HG03139 (cell line): ENCODE measurements around the gene FBXO33.

Experiments
- ATAC-seq: cut with Tn5 transposase; IDR thresholded peaks from one replicate; pipeline ENCODE4 v1.9.1; 2021; ENCODE audit not compliant: unreplicated experiment

The FBXO33 gene

GRCh38 chr14:39432179-39432618 lies at the start of gene FBXO33:
Gene FBXO33, minus strand, starts transcription at chr14:39432433. Its CDS starts 271 bp downstream, at chr14:39432162.
- ATAC-seq = peak; percentile 79

GRCh38 chr14:39474416-39474911 lies 42.2 kb upstream of the FBXO33 start:
- ATAC-seq = peak; percentile 90

- no peak for ATAC-seq
Observed at GRCh38 chr14:39472078-39472477, 39.8 kb upstream of the FBXO33 start.

- peak; percentile 95 for ATAC-seq
Observed at GRCh38 chr14:39469094-39469710, 37.0 kb upstream of the FBXO33 start.

GRCh38 chr14:39467889-39468524 lies 35.8 kb upstream of the FBXO33 start:
- ATAC-seq = peak; percentile 43

GRCh38 chr14:39459795-39460478 lies 27.7 kb upstream of the FBXO33 start:
- ATAC-seq = no peak

GRCh38 chr14:39456702-39457250 lies 24.5 kb upstream of the FBXO33 start:
- no peak for ATAC-seq

GRCh38 chr14:39454906-39455539 lies 22.8 kb upstream of the FBXO33 start:
- no peak for ATAC-seq

GRCh38 chr14:39452680-39453079 lies 20.4 kb upstream of the FBXO33 start:
- no peak for ATAC-seq

GRCh38 chr14:39451811-39452210 lies 19.6 kb upstream of the FBXO33 start:
- no peak for ATAC-seq

- ATAC-seq = no peak
Observed at GRCh38 chr14:39447175-39447661, 15.0 kb upstream of the FBXO33 start.

GRCh38 chr14:39446131-39446744 lies 14.0 kb upstream of the FBXO33 start:
- peak; percentile 41 for ATAC-seq

- no peak for ATAC-seq
Observed at GRCh38 chr14:39442293-39442692, 10.1 kb upstream of the FBXO33 start.

- ATAC-seq = no peak
Observed at GRCh38 chr14:39441805-39442204, 9.6 kb upstream of the FBXO33 start.

GRCh38 chr14:39440975-39441374 lies 8.7 kb upstream of the FBXO33 start:
- ATAC-seq = no peak

GRCh38 chr14:39435241-39435640 lies 3.0 kb upstream of the FBXO33 start:
- ATAC-seq = no peak

GRCh38 chr14:39434401-39434800 lies 2.2 kb upstream of the FBXO33 start:
- no peak for ATAC-seq

- ATAC-seq = no peak
Observed at GRCh38 chr14:39433452-39433813, 1.2 kb upstream of the FBXO33 start.

- peak; percentile 61 for ATAC-seq
Observed at GRCh38 chr14:39432619-39433451, 602 bp upstream of the FBXO33 start.
